ENCODE data around the gene MUC2.

Gene MUC2

DNA sequence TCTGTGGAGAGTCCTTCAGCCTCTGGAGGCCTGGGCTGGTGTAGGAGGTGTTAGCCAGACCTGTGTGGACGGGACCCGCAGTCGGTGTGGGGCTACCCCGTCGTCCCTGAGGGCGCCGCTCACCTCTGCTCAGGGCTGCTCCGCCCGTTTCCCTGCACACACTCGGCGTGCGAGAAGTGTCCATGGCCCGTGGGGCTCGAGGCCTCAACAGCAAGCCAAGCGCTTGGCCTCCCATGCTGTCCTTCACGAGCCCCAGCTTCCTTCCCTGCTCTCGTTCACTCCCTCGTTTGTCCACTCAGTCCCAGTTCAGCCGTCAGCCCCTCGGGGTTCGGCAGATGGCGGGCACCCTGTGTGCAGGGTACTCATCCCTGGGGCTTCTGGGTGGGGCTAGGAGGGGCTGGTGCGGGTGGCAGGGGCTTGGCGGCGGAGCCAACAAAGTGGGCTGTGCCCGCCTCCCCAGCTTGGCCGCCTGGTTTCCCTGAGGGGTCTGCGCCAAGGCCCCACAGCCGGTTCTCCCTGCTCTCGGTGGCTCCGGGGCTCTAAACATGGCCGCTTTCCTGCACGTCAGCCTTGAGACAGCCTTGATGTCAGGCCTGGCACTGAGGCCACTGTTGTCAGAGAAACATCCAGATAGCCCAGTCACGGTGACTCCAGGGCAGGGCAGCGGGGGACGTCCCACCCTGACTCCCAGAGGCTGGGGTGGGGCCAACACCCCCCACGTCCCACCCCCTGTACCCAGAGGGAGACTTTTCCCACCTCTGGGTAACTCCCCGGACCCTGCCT lies 41.5 kb upstream of the MUC2 start:
- TF ChIP-seq, protein P1, sequence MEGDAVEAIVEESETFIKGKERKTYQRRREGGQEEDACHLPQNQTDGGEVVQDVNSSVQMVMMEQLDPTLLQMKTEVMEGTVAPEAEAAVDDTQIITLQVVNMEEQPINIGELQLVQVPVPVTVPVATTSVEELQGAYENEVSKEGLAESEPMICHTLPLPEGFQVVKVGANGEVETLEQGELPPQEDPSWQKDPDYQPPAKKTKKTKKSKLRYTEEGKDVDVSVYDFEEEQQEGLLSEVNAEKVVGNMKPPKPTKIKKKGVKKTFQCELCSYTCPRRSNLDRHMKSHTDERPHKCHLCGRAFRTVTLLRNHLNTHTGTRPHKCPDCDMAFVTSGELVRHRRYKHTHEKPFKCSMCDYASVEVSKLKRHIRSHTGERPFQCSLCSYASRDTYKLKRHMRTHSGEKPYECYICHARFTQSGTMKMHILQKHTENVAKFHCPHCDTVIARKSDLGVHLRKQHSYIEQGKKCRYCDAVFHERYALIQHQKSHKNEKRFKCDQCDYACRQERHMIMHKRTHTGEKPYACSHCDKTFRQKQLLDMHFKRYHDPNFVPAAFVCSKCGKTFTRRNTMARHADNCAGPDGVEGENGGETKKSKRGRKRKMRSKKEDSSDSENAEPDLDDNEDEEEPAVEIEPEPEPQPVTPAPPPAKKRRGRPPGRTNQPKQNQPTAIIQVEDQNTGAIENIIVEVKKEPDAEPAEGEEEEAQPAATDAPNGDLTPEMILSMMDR (conservative IDR thresholded peaks at IDR 0.05) = no peak
- H3K27ac ChIP-seq = no peak overlapping the region

DNA sequence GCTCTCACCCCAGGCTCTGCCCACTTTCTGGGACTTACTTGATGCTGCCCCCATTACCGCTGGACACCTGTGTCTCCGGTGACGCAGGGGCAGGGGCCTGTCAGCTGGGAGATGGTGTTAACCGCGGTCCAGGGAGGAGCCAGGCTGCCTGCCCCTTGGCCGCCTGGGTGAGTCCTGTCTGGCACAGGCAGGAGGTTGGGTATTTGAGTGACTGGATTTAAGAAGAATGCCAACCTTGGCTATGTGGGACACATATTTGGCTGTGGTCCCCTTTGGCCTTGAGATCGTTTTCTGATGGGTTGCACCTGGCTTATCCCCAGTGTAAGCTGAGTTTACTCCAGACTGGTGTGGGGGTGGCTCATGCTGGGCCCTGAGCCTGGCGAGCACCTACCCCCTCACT lies 40.7 kb upstream of the MUC2 start:
- H3K27ac ChIP-seq = no peak overlapping the region
- TF ChIP-seq, protein P1 (conservative IDR thresholded peaks at IDR 0.05) = no peak

DNA sequence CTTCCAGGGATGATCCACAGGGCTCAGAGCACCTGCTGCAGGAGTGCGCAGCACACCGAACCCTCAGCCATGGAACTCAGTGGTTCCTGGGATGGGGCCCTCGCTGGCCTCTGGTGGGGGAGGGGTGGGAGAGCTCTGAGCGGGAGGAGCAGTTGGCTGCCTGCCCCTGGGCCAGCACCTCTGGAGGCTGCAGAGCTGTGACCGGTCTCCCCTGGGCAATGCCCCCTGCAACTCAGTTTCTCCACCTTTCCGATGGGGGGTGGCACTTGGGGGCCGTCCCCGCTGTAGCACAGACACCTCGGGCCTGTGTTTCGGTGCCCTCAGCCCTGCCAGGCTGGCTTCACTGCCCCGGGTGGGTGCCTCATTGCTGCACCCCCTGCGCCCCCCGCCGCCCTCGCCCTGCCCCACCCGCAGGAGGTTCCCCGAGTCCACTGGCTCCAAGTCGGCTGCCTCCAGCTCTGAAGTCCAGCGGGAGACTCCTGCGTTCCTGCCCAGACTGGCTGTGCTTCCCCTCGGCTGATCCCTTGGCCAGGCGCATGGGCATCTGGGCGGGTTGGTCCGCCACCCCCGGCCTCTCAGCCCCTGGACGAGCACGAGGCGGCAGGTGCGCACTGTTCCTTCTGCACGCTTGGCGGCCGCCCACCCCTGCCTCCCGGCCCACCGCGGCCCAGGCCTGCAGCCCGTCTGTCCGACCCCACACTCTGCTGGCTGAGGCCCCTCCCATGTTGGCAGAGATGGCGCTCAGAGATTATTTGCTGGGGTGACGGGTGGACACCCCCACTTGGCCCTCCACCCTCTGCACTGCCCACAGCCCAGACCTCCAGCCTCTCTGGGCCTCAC lies 40.0 kb upstream of the MUC2 start:
- TF ChIP-seq, protein P1 (conservative IDR thresholded peaks at IDR 0.05) = no peak
- H3K27ac ChIP-seq = no peak overlapping the region

DNA sequence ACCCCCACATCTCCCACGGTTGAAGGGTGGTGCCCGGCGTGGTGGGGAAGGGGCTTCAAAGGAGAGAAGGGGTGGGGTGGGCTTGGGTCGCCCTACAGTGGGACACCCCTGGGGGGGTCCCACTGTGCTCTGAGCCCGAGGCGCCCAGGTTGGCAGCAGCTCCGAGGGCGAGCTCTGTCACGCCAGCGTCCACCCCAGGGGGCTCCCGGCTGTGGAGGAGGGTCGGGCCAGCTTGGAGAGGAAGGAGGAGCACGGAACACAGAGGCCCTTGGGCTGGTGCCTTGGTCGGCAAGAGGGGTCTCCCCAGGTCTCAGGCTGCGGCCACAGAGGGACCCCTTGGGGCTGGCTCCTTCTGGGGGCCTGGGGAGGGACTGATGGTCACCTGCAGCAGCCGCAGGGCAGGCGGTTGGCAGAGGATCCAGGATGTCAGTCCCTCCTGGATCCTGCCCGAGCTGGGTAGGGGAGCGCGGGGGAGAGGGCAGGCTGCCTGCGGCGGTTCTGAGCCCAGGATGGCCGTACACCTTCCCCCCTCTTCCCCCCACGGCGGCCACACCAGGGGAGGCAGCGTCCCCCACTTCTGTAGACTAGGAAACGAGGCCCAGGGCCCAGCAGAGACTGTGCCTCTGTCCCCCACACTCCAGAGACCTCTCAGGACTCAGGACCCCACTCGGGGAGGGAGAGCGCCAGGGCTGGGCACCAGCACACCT lies 38.9 kb upstream of the MUC2 start:
- H3K27ac ChIP-seq = no peak overlapping the region
- TF ChIP-seq, protein P1 (conservative IDR thresholded peaks at IDR 0.05) = no peak

DNA sequence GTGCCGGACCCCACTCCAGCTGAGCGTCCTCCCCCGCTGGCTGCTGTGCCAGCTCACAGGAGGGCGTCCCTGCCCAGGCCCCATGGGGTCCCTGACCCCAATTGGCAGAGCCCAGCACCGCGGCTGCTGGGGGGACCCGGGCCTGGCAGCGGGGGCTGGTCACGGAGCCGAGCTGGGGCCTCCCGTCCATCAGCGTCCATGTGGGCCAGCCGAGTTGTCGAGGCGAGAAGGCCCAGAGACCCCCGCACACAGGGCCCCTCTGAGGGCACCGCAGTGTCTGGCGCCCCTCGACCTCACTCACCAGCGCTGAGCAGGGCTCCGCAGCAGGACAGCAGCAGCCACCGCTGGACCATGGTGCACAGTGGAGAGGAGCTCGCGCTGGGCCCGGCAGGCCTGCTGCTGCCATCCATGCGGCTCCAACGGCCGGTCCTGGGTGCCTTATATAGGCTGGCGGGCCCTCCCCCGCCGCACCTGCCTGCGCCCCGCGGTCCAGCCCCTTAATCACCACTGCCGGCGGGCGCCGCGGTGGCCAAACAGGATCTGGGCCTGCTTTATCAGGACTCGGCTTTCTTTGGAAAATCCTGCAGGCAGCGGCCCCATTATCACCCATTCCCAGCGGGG lies 38.3 kb upstream of the MUC2 start, which contains the start of gene MUC6:
TSS of gene MUC6 (minus strand) at position 416 of the 621 bp plus-strand sequence. CDS start at position 353, 63 bp downstream.
- no peak within 1 kb of the TSS for H3K27ac ChIP-seq

DNA sequence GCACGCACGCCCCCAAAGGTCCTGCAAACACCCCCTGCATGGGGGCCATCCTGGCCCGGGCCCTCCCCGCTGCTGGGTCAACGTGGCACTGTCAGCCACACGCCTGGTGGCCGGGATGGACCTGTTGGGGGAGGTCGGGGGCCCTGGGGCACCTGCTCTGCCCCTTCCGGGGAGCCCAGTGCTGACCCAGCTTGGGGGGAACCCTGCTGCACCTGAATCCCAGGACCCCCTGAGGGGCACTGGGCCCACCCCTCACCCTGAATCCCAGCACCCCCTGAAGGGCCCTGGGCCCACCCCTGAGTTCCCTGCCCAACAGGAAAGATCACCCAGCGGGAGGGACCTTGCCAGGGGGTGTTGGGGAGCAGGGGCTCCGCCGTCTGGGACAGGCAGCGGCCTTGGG lies 37.7 kb upstream of the MUC2 start:
- H3K27ac ChIP-seq = no peak overlapping the region
- TF ChIP-seq, protein P1 (conservative IDR thresholded peaks at IDR 0.05) = no peak

More for the DNA sequence above, 38.3 kb upstream of the MUC2 start, which contains the start of gene MUC6:
- TF ChIP-seq, protein P1 (conservative IDR thresholded peaks at IDR 0.05) = no peak
